MCF 10A (cell line): ENCODE data around the gene RASGRP3. TPM values are rescaled to one million over a fixed set of nuclear protein-coding genes. Genes with fewer than 3 reads are reported as not detected.
"Not testable (repeated sequence)": the region's sequence is repeated elsewhere in the genome, so short reads cannot be mapped to it uniquely, and the experiment has no call there.

Experiments
- BruUV-seq: library from RNA; stranded (reverse); fragments of 400-500 nt; replicated peaks from 2 replicates; lab custom pipeline; 2021; lab: Mats Ljungman, UMichigan
- CTCF ChIA-PET: fragments of 300-600 bp; sonication (Branson Sonifier 250); formaldehyde crosslinking; extraction: SDS; loops from one replicate; lab custom pipeline; 2021; ENCODE audit warnings: antibody characterized with exemption, inconsistent platforms; lab: Yijun Ruan, JAX
- POLR2A ChIA-PET: fragments of 300-600, 350-650 bp; sonication (Branson Sonifier 250); formaldehyde crosslinking; extraction: SDS; loops from one replicate; lab custom pipeline; 2020; ENCODE audit warnings: antibody characterized with exemption, inconsistent platforms; lab: Yijun Ruan, JAX
- DNase-seq: peaks from one replicate; pipeline ENCODE4 v3.0.0-alpha.2; 2018; ENCODE audit not compliant: unreplicated experiment
- H3K27ac Mint-ChIP-seq: one replicate; pipeline ENCODE4 v1.8.0; 2022; ENCODE audit warnings: mild to moderate bottlenecking, low read depth, mixed read lengths; ENCODE audit not compliant: unreplicated experiment
- H3K27me3 Mint-ChIP-seq: one replicate; pipeline ENCODE4 v1.8.0; 2022; ENCODE audit warnings: mixed read lengths; ENCODE audit not compliant: insufficient read depth, unreplicated experiment
- H3K36me3 Mint-ChIP-seq: one replicate; pipeline ENCODE4 v1.8.0; 2022; ENCODE audit warnings: mild to moderate bottlenecking, moderate library complexity, mixed read lengths; ENCODE audit not compliant: insufficient read depth, unreplicated experiment
- H3K4me1 Mint-ChIP-seq: one replicate; pipeline ENCODE4 v1.8.0; 2022; ENCODE audit warnings: mixed read lengths; ENCODE audit not compliant: insufficient read depth, unreplicated experiment
- H3K4me3 Mint-ChIP-seq: one replicate; pipeline ENCODE4 v1.8.0; 2022; ENCODE audit warnings: mild to moderate bottlenecking, moderate library complexity, mixed read lengths; ENCODE audit not compliant: unreplicated experiment
- H3K9me3 Mint-ChIP-seq: one replicate; pipeline ENCODE4 v1.8.0; 2022; ENCODE audit warnings: mixed read lengths; ENCODE audit not compliant: unreplicated experiment
- CTCF ChIP-seq: fragments of 200-600 bp; IDR thresholded peaks from one replicate; pipeline ENCODE4 v1.8.0; 2022; ENCODE audit warnings: antibody characterized with exemption, mild to moderate bottlenecking; ENCODE audit not compliant: unreplicated experiment
- intact Hi-C: fragments of 100-400 bp; cut with micrococcal nuclease; formaldehyde crosslinking; loops from 2 replicates; pipeline ENCODE4 v1.14.1; 2022
- total RNA-seq: library from RNA; stranded (reverse); gene quantifications from 2 replicates; pipeline ENCODE4 v1.2.3, GENCODE V29; 2022

Gene RASGRP3
- total RNA-seq, 1 experiment from 2014 or later: 0.26 TPM

GRCh38 chr2:33459745-33460144 is 16.7 kb upstream of the RASGRP3 start:
- BruUV-seq: no TSS peak
- Mint-ChIP-seq H3K9me3 (no peaks in the 10 kb centered on the region), H3K4me1 (no peaks in the 10 kb centered on the region), H3K27me3 (no peaks in the 10 kb centered on the region), H3K4me3 (no peak overlapping the region), H3K27ac (no peak overlapping the region), H3K36me3 (no peaks in the 10 kb centered on the region)
- intact Hi-C loops: no loop called here
- no peak for TF ChIP-seq CTCF
- ChIA-PET POLR2A (interaction anchor here (1.0 kb wide), 1 partner anchor 53 kb away, joined by 3 read pairs; no protein-coding TSS in a partner anchor), CTCF (interaction anchor here (1.5 kb wide), 1 partner anchor 425 kb away, joined by 5 read pairs; no protein-coding TSS in a partner anchor)
- DNase-seq: no peak

- H3K27me3 Mint-ChIP-seq, H3K9me3 Mint-ChIP-seq, H3K36me3 Mint-ChIP-seq, H3K27ac Mint-ChIP-seq, BruUV-seq, H3K4me3 Mint-ChIP-seq, POLR2A ChIA-PET, DNase-seq, intact Hi-C loops, H3K4me1 Mint-ChIP-seq: not testable (repeated sequence)
- CTCF ChIA-PET: interaction anchor here (0.7 kb wide), 1 partner anchor 16 kb away, joined by 3 read pairs; no protein-coding TSS in a partner anchor
Observed at GRCh38 chr2:33462512-33462911, 13.9 kb upstream of the RASGRP3 start.

- no TSS peak for BruUV-seq
- Mint-ChIP-seq H3K27ac (no peak overlapping the region), H3K9me3 (no peaks in the 10 kb centered on the region), H3K36me3 (no peaks in the 10 kb centered on the region), H3K4me1 (no peaks in the 10 kb centered on the region), H3K27me3 (no peaks in the 10 kb centered on the region), H3K4me3 (no peak overlapping the region)
- intact Hi-C loops: no loop called here
- ChIA-PET CTCF (interaction anchor here (0.6 to 1.4 kb wide), 4 partner anchors 8 to 196 kb away, joined by 3 to 9 read pairs (median 4); partner anchors contain the start of gene RASGRP3), POLR2A (no interaction called here)
- no peak for DNase-seq
- TF ChIP-seq CTCF: no peak
Observed at GRCh38 chr2:33467413-33467812, 9.0 kb upstream of the RASGRP3 start.

GRCh38 chr2:33469238-33469637 is 7.2 kb upstream of the RASGRP3 start:
- POLR2A ChIA-PET: no interaction called here
- H3K4me3 Mint-ChIP-seq: no peak overlapping the region
- H3K36me3 Mint-ChIP-seq: no peaks in the 10 kb centered on the region
- H3K9me3 Mint-ChIP-seq: no peaks in the 10 kb centered on the region
- CTCF ChIA-PET: no interaction called here
- no peaks in the 10 kb centered on the region for H3K4me1 Mint-ChIP-seq
- no peaks in the 10 kb centered on the region for H3K27me3 Mint-ChIP-seq
- no TSS peak for BruUV-seq
- H3K27ac Mint-ChIP-seq: no peak overlapping the region
- intact Hi-C loops: no loop called here
- DNase-seq: no peak
- no peak for TF ChIP-seq CTCF
